ENCODE results near the gene RPUSD4. TPM values are rescaled to one million over a fixed set of nuclear protein-coding genes. Genes with fewer than 3 reads are reported as not detected.

Gene RPUSD4
- polyA plus RNA-seq, 1 of the 3 experiments (the other 2 are of a cell fraction): 18.0 TPM

DNA sequence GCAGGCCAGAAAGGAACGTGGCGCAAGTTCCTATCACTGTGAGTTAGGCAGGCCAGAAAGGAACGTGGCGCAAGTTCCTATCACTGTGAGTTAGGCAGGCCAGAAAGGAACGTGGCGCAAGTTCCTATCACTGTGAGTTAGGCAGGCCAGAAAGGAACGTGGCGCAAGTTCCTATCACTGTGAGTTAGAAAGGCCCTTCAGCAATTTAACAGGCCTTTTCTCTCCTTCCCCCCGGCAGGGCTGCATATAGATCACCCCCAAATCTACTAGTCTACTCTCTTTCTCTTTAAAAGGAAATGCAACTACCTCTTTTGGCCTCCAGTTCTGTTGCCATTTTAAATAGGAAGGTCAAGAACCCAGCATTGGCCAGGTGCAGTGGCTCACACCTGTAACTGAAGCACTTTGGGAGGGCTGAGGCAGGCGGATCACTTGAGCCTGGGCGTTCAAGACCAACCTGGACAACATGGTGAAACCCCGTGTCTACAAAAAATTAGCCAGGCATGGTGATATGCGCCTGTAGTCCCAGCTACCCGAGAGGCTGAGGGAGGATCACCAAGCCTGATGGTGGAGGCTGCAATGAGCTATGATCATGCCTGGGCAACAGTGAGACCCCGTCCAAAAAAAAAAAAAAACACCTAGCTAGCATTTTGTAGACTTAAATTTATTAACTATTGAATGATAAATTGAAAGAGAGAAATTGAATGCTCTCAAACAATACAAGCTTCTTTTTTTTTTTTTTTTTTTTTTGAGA lies 15.1 kb upstream of the RPUSD4 start:
- Histone ChIP-seq H3K4me2 (no peak overlapping the region), H3K9ac (no peak overlapping the region), H3K9me2 (no peaks in the 10 kb centered on the region), H3K27me3 (ENCODE audit: insufficient read depth) (no peaks in the 10 kb centered on the region), H3K79me2 (ENCODE audit: insufficient read depth) (peaks cover 62% of the 10 kb centered on the region), H3K36me3 (replicated peaks in 1 of 2; ENCODE audit: control insufficient read depth in 1 of 2, insufficient read depth in 2 of 2, low read length in 1 of 2) (peaks cover 0 to under 1% of the 10 kb centered on the region in 2 experiments), H3K4me1 (ENCODE audit: control insufficient read depth in 1 of 2, insufficient read depth in 2 of 2, low read depth in 1 of 2, low read length in 1 of 2) (peaks cover 2 to 20% of the 10 kb centered on the region in 2 experiments; a peak in 3 of 4 replicates), H3K4me3 (ENCODE audit: low read depth in 2 of 2, low read length in 1 of 2) (no peak overlapping the region), H3K9me3 (no peaks in the 10 kb centered on the region), H2AFZ (ENCODE audit: low read depth) (no peak overlapping the region), H3F3A (replicated peaks; ENCODE audit: insufficient read depth) (peaks cover 27% of the 10 kb centered on the region), H3K27ac (ENCODE audit: low read depth in 2 of 2, low read length in 1 of 2) (no peak overlapping the region), H4K20me1 (ENCODE audit: insufficient read depth) (peaks cover 9% of the 10 kb centered on the region; the same call in 1 of the 2 replicates)
- TF ChIP-seq, protein P1, sequence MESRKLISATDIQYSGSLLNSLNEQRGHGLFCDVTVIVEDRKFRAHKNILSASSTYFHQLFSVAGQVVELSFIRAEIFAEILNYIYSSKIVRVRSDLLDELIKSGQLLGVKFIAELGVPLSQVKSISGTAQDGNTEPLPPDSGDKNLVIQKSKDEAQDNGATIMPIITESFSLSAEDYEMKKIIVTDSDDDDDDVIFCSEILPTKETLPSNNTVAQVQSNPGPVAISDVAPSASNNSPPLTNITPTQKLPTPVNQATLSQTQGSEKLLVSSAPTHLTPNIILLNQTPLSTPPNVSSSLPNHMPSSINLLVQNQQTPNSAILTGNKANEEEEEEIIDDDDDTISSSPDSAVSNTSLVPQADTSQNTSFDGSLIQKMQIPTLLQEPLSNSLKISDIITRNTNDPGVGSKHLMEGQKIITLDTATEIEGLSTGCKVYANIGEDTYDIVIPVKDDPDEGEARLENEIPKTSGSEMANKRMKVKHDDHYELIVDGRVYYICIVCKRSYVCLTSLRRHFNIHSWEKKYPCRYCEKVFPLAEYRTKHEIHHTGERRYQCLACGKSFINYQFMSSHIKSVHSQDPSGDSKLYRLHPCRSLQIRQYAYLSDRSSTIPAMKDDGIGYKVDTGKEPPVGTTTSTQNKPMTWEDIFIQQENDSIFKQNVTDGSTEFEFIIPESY (IDR thresholded peaks at IDR 0.05; ENCODE audit: borderline replicate concordance, low read depth): no peak
- no peak for TF ChIP-seq FOXM1 (IDR thresholded peaks at IDR 0.05; ENCODE audit: low read depth)
- TF ChIP-seq, protein P2, sequence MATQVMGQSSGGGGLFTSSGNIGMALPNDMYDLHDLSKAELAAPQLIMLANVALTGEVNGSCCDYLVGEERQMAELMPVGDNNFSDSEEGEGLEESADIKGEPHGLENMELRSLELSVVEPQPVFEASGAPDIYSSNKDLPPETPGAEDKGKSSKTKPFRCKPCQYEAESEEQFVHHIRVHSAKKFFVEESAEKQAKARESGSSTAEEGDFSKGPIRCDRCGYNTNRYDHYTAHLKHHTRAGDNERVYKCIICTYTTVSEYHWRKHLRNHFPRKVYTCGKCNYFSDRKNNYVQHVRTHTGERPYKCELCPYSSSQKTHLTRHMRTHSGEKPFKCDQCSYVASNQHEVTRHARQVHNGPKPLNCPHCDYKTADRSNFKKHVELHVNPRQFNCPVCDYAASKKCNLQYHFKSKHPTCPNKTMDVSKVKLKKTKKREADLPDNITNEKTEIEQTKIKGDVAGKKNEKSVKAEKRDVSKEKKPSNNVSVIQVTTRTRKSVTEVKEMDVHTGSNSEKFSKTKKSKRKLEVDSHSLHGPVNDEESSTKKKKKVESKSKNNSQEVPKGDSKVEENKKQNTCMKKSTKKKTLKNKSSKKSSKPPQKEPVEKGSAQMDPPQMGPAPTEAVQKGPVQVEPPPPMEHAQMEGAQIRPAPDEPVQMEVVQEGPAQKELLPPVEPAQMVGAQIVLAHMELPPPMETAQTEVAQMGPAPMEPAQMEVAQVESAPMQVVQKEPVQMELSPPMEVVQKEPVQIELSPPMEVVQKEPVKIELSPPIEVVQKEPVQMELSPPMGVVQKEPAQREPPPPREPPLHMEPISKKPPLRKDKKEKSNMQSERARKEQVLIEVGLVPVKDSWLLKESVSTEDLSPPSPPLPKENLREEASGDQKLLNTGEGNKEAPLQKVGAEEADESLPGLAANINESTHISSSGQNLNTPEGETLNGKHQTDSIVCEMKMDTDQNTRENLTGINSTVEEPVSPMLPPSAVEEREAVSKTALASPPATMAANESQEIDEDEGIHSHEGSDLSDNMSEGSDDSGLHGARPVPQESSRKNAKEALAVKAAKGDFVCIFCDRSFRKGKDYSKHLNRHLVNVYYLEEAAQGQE (IDR thresholded peaks at IDR 0.05; ENCODE audit: low read depth, low read length): no peak
- no peak for TF ChIP-seq RAD21 (IDR thresholded peaks at IDR 0.05; ENCODE audit: low read length)
- TF ChIP-seq, protein P3, sequence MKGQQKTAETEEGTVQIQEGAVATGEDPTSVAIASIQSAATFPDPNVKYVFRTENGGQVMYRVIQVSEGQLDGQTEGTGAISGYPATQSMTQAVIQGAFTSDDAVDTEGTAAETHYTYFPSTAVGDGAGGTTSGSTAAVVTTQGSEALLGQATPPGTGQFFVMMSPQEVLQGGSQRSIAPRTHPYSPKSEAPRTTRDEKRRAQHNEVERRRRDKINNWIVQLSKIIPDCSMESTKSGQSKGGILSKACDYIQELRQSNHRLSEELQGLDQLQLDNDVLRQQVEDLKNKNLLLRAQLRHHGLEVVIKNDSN (IDR thresholded peaks at IDR 0.05; ENCODE audit: borderline replicate concordance, low read depth): no peak
- no peak for TF ChIP-seq MXI1 (IDR thresholded peaks at IDR 0.05; ENCODE audit: low read depth, low read length)
- TF ChIP-seq SMC3 (IDR thresholded peaks at IDR 0.05; ENCODE audit: low read depth, low read length): no peak
- TF ChIP-seq, protein P4, sequence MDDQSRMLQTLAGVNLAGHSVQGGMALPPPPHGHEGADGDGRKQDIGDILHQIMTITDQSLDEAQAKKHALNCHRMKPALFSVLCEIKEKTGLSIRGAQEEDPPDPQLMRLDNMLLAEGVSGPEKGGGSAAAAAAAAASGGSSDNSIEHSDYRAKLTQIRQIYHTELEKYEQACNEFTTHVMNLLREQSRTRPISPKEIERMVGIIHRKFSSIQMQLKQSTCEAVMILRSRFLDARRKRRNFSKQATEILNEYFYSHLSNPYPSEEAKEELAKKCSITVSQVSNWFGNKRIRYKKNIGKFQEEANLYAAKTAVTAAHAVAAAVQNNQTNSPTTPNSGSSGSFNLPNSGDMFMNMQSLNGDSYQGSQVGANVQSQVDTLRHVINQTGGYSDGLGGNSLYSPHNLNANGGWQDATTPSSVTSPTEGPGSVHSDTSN (IDR thresholded peaks at IDR 0.05): no peak
- no peak for TF ChIP-seq RCOR1 (IDR thresholded peaks at IDR 0.05; ENCODE audit: low read length)
- no peak for TF ChIP-seq JUND (IDR thresholded peaks at IDR 0.05)
- no peak for TF ChIP-seq TEAD4 (IDR thresholded peaks at IDR 0.05; ENCODE audit: borderline replicate concordance, insufficient read depth)
- no peak for TF ChIP-seq YY1 (IDR thresholded peaks at IDR 0.05; ENCODE audit: low read depth)
- TF ChIP-seq FOSL2 (IDR thresholded peaks at IDR 0.05; ENCODE audit: borderline replicate concordance, low read depth): no peak
- TF ChIP-seq, protein P5, sequence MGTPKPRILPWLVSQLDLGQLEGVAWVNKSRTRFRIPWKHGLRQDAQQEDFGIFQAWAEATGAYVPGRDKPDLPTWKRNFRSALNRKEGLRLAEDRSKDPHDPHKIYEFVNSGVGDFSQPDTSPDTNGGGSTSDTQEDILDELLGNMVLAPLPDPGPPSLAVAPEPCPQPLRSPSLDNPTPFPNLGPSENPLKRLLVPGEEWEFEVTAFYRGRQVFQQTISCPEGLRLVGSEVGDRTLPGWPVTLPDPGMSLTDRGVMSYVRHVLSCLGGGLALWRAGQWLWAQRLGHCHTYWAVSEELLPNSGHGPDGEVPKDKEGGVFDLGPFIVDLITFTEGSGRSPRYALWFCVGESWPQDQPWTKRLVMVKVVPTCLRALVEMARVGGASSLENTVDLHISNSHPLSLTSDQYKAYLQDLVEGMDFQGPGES (IDR thresholded peaks at IDR 0.05; ENCODE audit: low read depth, low read length): no peak
- TF ChIP-seq FOXJ3 (CRISPR knock-in tag; IDR thresholded peaks at IDR 0.05): no peak
- TF ChIP-seq NRF1 (IDR thresholded peaks at IDR 0.05; ENCODE audit: low read depth, low read length): no peak
- no peak for TF ChIP-seq TCF12 (IDR thresholded peaks at IDR 0.05)
- TF ChIP-seq EP300 (IDR thresholded peaks at IDR 0.05; ENCODE audit: borderline replicate concordance in 1 of 2, low read depth in 1 of 2, low read length in 1 of 2): no peak
- ChIA-PET CTCF (no interaction called here), POLR2A (no interaction called here)
- 97% methylated on average over 11 of the region's 15 CpGs for WGBS (ENCODE audit: low lambda C conversion rate)
- DNase-seq: no peak

Data from SK-N-SH (cell line).